ENCODE measurements around the gene TEX2. TPM values are rescaled to one million over a fixed set of nuclear protein-coding genes. Genes with fewer than 3 reads are reported as not detected.

Gene TEX2
- total and polyA plus RNA-seq, 2 donors (not counting 1 experiment from before 2014, with no cell fraction given), result 4.0 to 7.6 TPM

- no peak for TF ChIP-seq CTCF (IDR thresholded peaks at IDR 0.05)
- TF ChIP-seq EZH2 (IDR thresholded peaks at IDR 0.05; ENCODE audit: borderline replicate concordance, insufficient read depth, low read depth, low read length, poor library complexity, severe bottlenecking), result no peak
- no peaks in the 10 kb centered on the region for H3K27me3 ChIP-seq (replicated peaks in 1 of 4; ENCODE audit: control extremely low read depth in 1 of 4, control insufficient read depth in 3 of 4, insufficient read depth in 4 of 4, low read length in 3 of 4)
- no peaks in the 10 kb centered on the region for H3K9me3 Mint-ChIP-seq (ENCODE audit: insufficient read depth)
- POLR2A ChIA-PET, result no interaction called here
- no peak overlapping the region for H3K4me3 Mint-ChIP-seq
- no peak overlapping the region for H3K27ac ChIP-seq (ENCODE audit: low read length in 2 of 2)
- ATAC-seq (ENCODE audit: low read depth) (no peak), DNase-seq (no peak)
- WGBS (ENCODE audit: insufficient coverage), result 50% methylated on average over 1 of the region's 3 CpGs
- no peaks in the 10 kb centered on the region for H4K20me1 ChIP-seq (ENCODE audit: control insufficient read depth, insufficient read depth, low read length, poor library complexity, severe bottlenecking)
- CTCF ChIA-PET, result interaction anchor here (1.6 to 4.3 kb wide), 3 partner anchors 13 to 92 kb away, joined by 11 to 22 read pairs (median 14); no protein-coding TSS in a partner anchor
- H3K79me2 ChIP-seq (ENCODE audit: control insufficient read depth, insufficient read depth, low read length), result peaks cover 10% of the 10 kb centered on the region
- intact Hi-C loops (cut with micrococcal nuclease), result no loop called here
- peak overlapping the region; percentile 32 for H3K27ac Mint-ChIP-seq
- peak overlapping the region; percentile 47 for H3K4me2 ChIP-seq (replicated peaks; ENCODE audit: low read depth, low read length, poor library complexity, severe bottlenecking)
- no peak overlapping the region for H3K4me3 ChIP-seq (ENCODE audit: control extremely low read depth in 1 of 5, extremely low read depth in 1 of 5, insufficient read depth in 1 of 5, low read depth in 2 of 5, low read length in 4 of 5)
- no peaks in the 10 kb centered on the region for H3K9me3 ChIP-seq (ENCODE audit: control extremely low read depth in 1 of 3, control insufficient read depth in 2 of 3, insufficient read depth in 1 of 3, low read length in 2 of 3)
- H3K27me3 Mint-ChIP-seq, result no peaks in the 10 kb centered on the region
- H2AFZ ChIP-seq (ENCODE audit: insufficient read depth, low read depth, low read length, poor library complexity, severe bottlenecking), result peak overlapping the region; percentile 57
- peaks cover 14% of the 10 kb centered on the region for H3K4me1 Mint-ChIP-seq
- no peaks in the 10 kb centered on the region for H3K36me3 ChIP-seq (replicated peaks in 1 of 2; ENCODE audit: control extremely low read depth in 1 of 2, control insufficient read depth in 1 of 2, extremely low read depth in 1 of 2, insufficient read depth in 2 of 2, low read length in 1 of 2)
- no peak overlapping the region for H3K9ac ChIP-seq (ENCODE audit: low read length)
- H3K4me1 ChIP-seq (ENCODE audit: control insufficient read depth in 2 of 2, insufficient read depth in 2 of 2, low read length in 2 of 2), result peaks cover 10 to 18% of the 10 kb centered on the region in 2 donors
Observed at GRCh38 chr17:64120159-64120810, 142.8 kb downstream of the TEX2 start.
